ENCODE data around the gene DCC.

DCC gene

DNA sequence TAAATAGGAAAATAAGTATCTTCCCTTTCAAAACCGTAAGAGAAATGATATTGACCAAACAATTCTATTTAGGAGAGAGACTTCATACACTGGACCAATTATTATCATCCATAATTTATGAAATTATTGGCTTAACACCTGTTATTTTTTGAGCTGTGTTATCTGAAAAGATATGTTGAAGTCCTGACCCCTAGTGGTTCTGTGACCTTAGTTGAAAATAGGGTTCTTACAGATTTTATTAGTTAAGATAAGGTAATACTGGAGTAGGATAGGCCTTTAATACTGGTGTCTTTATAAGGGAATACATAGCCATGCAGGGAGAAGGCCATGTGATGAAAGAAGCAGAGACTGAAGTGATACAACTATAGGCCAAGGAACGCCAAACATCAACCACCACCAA, 659.6 kb downstream of the DCC start:
- DNase-seq (ENCODE audit: low read depth, low spot score): no peak
- TF ChIP-seq, protein P1, sequence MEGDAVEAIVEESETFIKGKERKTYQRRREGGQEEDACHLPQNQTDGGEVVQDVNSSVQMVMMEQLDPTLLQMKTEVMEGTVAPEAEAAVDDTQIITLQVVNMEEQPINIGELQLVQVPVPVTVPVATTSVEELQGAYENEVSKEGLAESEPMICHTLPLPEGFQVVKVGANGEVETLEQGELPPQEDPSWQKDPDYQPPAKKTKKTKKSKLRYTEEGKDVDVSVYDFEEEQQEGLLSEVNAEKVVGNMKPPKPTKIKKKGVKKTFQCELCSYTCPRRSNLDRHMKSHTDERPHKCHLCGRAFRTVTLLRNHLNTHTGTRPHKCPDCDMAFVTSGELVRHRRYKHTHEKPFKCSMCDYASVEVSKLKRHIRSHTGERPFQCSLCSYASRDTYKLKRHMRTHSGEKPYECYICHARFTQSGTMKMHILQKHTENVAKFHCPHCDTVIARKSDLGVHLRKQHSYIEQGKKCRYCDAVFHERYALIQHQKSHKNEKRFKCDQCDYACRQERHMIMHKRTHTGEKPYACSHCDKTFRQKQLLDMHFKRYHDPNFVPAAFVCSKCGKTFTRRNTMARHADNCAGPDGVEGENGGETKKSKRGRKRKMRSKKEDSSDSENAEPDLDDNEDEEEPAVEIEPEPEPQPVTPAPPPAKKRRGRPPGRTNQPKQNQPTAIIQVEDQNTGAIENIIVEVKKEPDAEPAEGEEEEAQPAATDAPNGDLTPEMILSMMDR (IDR thresholded peaks at IDR 0.05; ENCODE audit: insufficient read depth, low read length, missing control alignments): no peak
- POLR2A ChIA-PET: no interaction called here
- CTCF ChIA-PET: no interaction called here
- H3K4me3 ChIP-seq (ENCODE audit: low read depth, low read length): no peak overlapping the region

DNA sequence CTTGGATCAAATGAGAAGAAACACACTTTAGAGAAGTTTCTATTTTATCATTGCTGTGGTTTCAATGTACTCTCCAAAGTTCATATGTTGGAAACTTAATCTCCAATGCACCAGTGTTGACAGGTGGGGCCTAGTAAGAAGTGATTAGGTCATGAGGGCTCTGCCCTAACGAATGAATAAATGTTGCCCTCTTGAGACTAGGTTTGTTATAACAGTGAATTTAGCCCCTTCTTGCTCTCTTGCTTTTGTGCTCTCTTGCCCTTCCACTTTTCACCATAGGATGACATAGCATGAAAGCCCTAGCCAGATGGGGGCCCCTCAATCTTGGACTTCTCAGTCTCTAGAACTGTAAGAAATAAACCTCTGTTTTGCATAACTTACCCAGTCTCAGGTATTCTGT, 664.8 kb downstream of the DCC start:
- no peak for DNase-seq (ENCODE audit: low read depth, low spot score)
- POLR2A ChIA-PET: no interaction called here
- CTCF ChIA-PET: no interaction called here
- TF ChIP-seq, protein P1 (IDR thresholded peaks at IDR 0.05; ENCODE audit: insufficient read depth, low read length, missing control alignments): no peak
- H3K4me3 ChIP-seq (ENCODE audit: low read depth, low read length): no peak overlapping the region

DNA sequence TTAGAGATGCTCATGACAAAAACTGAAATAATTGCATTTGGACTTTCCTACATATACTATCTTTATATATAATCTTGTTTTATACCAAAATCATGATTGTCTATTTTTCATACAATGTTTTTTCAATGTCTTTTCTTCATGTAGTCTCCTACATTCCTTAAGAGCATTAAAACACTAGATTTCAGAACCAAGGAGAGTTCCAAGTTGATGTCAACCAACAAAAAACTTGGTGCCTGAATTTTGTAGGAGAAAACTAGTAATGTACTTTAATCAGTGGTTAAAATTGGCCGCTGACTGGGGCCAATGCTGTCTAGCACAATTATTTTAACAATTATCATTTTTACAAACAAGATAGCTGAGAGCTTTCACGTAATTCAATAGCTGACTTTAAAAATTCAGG, 678.8 kb downstream of the DCC start:
- CTCF ChIA-PET: no interaction called here
- H3K4me3 ChIP-seq (ENCODE audit: low read depth, low read length): no peak overlapping the region
- TF ChIP-seq, protein P1 (IDR thresholded peaks at IDR 0.05; ENCODE audit: insufficient read depth, low read length, missing control alignments): no peak
- POLR2A ChIA-PET: no interaction called here
- DNase-seq (ENCODE audit: low read depth, low spot score): no peak

DNA sequence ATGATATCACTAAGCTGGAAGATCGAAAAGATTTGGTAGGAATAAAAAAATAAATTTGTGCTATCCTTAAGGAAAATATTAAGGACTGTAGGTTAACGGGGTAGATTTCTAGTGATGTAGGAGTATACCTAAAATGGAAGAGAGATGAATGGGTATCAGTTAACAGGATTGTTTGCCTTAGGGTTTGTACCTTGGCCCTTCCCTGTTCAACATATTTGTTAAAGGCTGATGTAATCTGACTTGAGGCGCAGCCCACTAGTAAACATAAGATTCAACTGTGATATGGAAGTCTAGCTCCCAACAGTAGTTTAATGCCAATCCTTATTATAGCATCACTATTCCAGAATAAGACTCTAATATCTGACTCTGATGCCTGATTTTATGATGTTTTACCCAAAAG, 685.2 kb downstream of the DCC start:
- CTCF ChIA-PET: no interaction called here
- POLR2A ChIA-PET: no interaction called here
- no peak overlapping the region for H3K4me3 ChIP-seq (ENCODE audit: low read depth, low read length)
- DNase-seq (ENCODE audit: low read depth, low spot score): no peak
- TF ChIP-seq, protein P1 (IDR thresholded peaks at IDR 0.05; ENCODE audit: insufficient read depth, low read length, missing control alignments): no peak

DNA sequence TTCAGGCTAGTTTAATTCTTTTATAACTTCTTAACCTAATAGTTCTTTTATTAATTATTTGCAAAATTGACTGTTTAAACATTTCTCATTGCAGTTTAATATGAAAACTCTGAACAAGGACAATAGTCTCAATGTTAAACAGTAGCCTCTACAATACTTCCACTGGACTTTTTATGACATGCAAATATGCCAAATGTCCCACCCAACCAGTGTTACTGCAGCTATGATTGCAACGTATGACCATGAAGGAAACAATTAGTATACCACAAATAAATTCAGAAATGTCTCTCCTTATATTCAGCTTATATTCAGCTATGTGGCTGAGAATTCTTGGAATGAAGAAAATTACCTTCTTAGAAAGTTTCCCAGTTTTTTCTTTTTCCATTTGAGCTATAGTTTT, 688.6 kb downstream of the DCC start:
- H3K4me3 ChIP-seq (ENCODE audit: low read depth, low read length): no peak overlapping the region
- TF ChIP-seq, protein P1 (IDR thresholded peaks at IDR 0.05; ENCODE audit: insufficient read depth, low read length, missing control alignments): no peak
- POLR2A ChIA-PET: no interaction called here
- no peak for DNase-seq (ENCODE audit: low read depth, low spot score)
- CTCF ChIA-PET: no interaction called here

DNA sequence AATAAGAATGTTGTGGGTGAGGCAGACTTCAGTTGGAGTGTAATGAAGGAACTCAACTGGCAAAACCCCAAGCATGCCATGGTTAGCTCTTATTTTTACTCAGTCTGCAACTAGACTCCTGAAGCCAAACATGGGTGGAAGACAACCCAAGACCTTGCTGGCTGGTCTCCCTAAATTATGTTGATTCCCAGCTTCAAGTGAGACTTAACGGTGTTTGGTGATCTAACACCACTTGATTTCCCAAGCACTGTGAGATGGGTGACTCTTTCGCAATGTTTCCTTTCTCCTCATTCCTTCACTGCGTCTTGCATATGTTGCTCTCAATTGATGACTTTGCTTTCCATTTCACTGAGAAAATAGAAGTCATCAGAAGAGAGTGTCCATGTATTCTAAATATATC, 693.1 kb downstream of the DCC start:
- H3K4me3 ChIP-seq (ENCODE audit: low read depth, low read length): no peak overlapping the region
- TF ChIP-seq, protein P1 (IDR thresholded peaks at IDR 0.05; ENCODE audit: insufficient read depth, low read length, missing control alignments): no peak
- ChIA-PET CTCF (no interaction called here), POLR2A (interaction anchor here (0.6 kb wide), 1 partner anchor 347 kb away, joined by 3 read pairs; no protein-coding TSS in a partner anchor)
- DNase-seq (ENCODE audit: low read depth, low spot score): no peak
